ENCODE data around the gene TECPR1.

DNA sequence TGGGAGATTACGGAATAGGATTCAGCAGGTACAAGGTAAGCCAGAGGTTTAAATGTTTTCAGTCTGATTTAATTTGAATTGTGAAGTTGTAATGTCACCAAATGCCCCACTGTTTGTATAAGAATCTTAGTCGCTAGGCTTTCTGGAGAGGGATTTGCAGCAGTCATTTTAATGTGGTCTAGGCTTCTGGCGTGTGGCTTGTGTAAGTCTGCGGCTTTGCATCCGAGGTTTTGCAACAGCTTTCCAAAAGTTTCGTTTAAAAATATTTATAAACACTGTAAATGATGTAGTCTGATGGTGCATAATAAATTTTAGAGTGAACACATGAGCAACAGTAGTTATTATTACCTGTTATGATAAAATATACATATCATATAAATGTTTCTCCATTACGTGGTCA, 66.9 kb downstream of the TECPR1 start:
- TF ChIP-seq EZH2phosphoT487 (IDR thresholded peaks at IDR 0.05; ENCODE audit: insufficient read depth, low read depth) = no peak
- no peak for TF ChIP-seq EZH2 (IDR thresholded peaks at IDR 0.05; ENCODE audit: insufficient read depth, poor library complexity, severe bottlenecking)

Data from GM23248 (cell line).